Lung microvascular endothelial cell (primary cell): ENCODE data around the gene ITGB7. TPM values are rescaled to one million over a fixed set of nuclear protein-coding genes. Genes with fewer than 3 reads are reported as not detected.
A peak's percentile ranks its signal among the peaks of the same experiment; 100 is the strongest.
"Not testable (repeated sequence)": the region's sequence is repeated elsewhere in the genome, so short reads cannot be mapped to it uniquely, and the experiment has no call there.

ENCODE experiments used
- DNase-seq, 2 donors: peaks; one replicate each; pipeline versions ENCODE4 v3.0.0 to v3.0.0-alpha.2; 2010; ENCODE audit warnings: low read depth in 2 of 2
- total RNA-seq: library from RNA; depleted of rRNA; stranded (reverse); fragments of >200 nt; gene quantifications from 2 replicates; pipeline ENCODE4 v1.2.1, GENCODE V29; 2014

ITGB7 gene
- total RNA-seq, 1 donor from 2014 or later: not detected

- peak; percentile 96 to 98 for DNase-seq
These were observed 26.7 kb downstream of the ITGB7 start, which contains the start of the genes CSAD and ZNF740 for GRCh38 chr12:53180220-53180930. TSS of gene CSAD (minus strand) at chr12:53180925. CDS start at chr12:53173470, 7,455 bp downstream. TSS of gene ZNF740 (plus strand) at chr12:53180722. CDS start at chr12:53181984, 1,262 bp downstream.

- DNase-seq: no peak
These were observed 27.3 kb downstream of the ITGB7 start for GRCh38 chr12:53179687-53180219.

GRCh38 chr12:53178803-53179202 lies 28.2 kb downstream of the ITGB7 start:
- not testable (repeated sequence) for DNase-seq

GRCh38 chr12:53177447-53177846 lies 29.6 kb downstream of the ITGB7 start:
- not testable (repeated sequence) for DNase-seq

- DNase-seq: no peak
These were observed 30.3 kb downstream of the ITGB7 start for GRCh38 chr12:53176750-53177149.

GRCh38 chr12:53174881-53175491 lies 32.1 kb downstream of the ITGB7 start:
- DNase-seq: peak in 1 of 2 donors; percentile 44

- DNase-seq: no peak
These were observed 33.9 kb downstream of the ITGB7 start for GRCh38 chr12:53173085-53173715.

GRCh38 chr12:53172352-53172751 lies 34.7 kb downstream of the ITGB7 start:
- no peak for DNase-seq

GRCh38 chr12:53171725-53172329 lies 35.2 kb downstream of the ITGB7 start:
- DNase-seq: no peak

- no peak for DNase-seq
These were observed 36.0 kb downstream of the ITGB7 start for GRCh38 chr12:53170876-53171724.

GRCh38 chr12:53170215-53170614 lies 36.8 kb downstream of the ITGB7 start:
- no peak for DNase-seq

GRCh38 chr12:53169644-53170043 lies 37.4 kb downstream of the ITGB7 start:
- no peak for DNase-seq

- no peak for DNase-seq
These were observed 40.2 kb downstream of the ITGB7 start for GRCh38 chr12:53166837-53167236.

GRCh38 chr12:53163008-53163407 lies 44.0 kb downstream of the ITGB7 start:
- not testable (repeated sequence) for DNase-seq

- no peak for DNase-seq
These were observed 45.7 kb downstream of the ITGB7 start for GRCh38 chr12:53161119-53161911.

- no peak for DNase-seq
These were observed 46.4 kb downstream of the ITGB7 start for GRCh38 chr12:53160673-53161072.

- DNase-seq: no peak
These were observed 47.1 kb downstream of the ITGB7 start for GRCh38 chr12:53160000-53160399.

GRCh38 chr12:53159195-53159839 lies 47.7 kb downstream of the ITGB7 start:
- peak; percentile 81 to 84 for DNase-seq

GRCh38 chr12:53152390-53152789 lies 54.7 kb downstream of the ITGB7 start:
- no peak for DNase-seq
